GM23338 (cell line): ENCODE data around the gene WFDC10A. TPM values are rescaled to one million over a fixed set of nuclear protein-coding genes. Genes with fewer than 3 reads are reported as not detected.
"Not testable (repeated sequence)": the region's sequence is repeated elsewhere in the genome, so short reads cannot be mapped to it uniquely, and the experiment has no call there.

Experiments used
- ATAC-seq: fragments of 200-7000 bp; cut with Tn5 transposase; 3 replicates; pipeline ENCODE4 v1.9.1; 2020
- DNase-seq: peaks from one replicate; pipeline ENCODE4 v3.0.0-alpha.2; 2015; ENCODE audit warnings: low spot score
- H2AFZ ChIP-seq: fragments of 200-600 bp; sonication (generic); 2 replicates; pipeline ENCODE4 v1.8.0; 2016; ENCODE audit warnings: antibody characterized with exemption, mild to moderate bottlenecking, moderate library complexity
- H3F3A ChIP-seq: fragments of 200-600 bp; sonication (generic); replicated peaks from 2 replicates; pipeline ENCODE4 v1.8.0; 2017; ENCODE audit warnings: antibody characterized with exemption, mixed run types, low read depth
- H3K27ac ChIP-seq: fragments of 200-600 bp; sonication (generic); 2 replicates; pipeline ENCODE4 v1.6.1; 2016; ENCODE audit warnings: low read depth
- H3K27me3 ChIP-seq: fragments of 200-600 bp; sonication (generic); 2 replicates; pipeline ENCODE4 v1.8.0; 2016; ENCODE audit warnings: mild to moderate bottlenecking, mixed run types, moderate library complexity; ENCODE audit not compliant: insufficient read depth
- H3K36me3 ChIP-seq: fragments of 200-600 bp; sonication (generic); 2 replicates; pipeline ENCODE4 v1.8.0; 2016; ENCODE audit warnings: mild to moderate bottlenecking; ENCODE audit not compliant: insufficient read depth
- H3K4me1 ChIP-seq: fragments of 200-600 bp; sonication (generic); 2 replicates; pipeline ENCODE4 v1.8.0; 2016; ENCODE audit warnings: mild to moderate bottlenecking, moderate library complexity; ENCODE audit not compliant: insufficient read depth
- H3K4me2 ChIP-seq: fragments of 200-600 bp; sonication (generic); 2 replicates; pipeline ENCODE4 v1.7.1; 2017; ENCODE audit warnings: mixed run types
- H3K4me3 ChIP-seq: fragments of 200-600 bp; sonication (generic); 2 replicates; pipeline ENCODE4 v1.6.1; 2016; ENCODE audit warnings: mixed run types
- H3K79me2 ChIP-seq: fragments of 200-600 bp; sonication (generic); replicated peaks from 2 replicates; pipeline ENCODE4 v1.8.0; 2017; ENCODE audit warnings: mild to moderate bottlenecking; ENCODE audit not compliant: insufficient read depth
- H3K9me2 ChIP-seq: fragments of 200-600 bp; sonication (generic); 2 replicates; pipeline ENCODE4 v1.8.0; 2017; ENCODE audit not compliant: insufficient read depth
- H4K20me1 ChIP-seq: fragments of 200-600 bp; sonication (generic); replicated peaks from 2 replicates; pipeline ENCODE4 v1.8.0; 2017; ENCODE audit warnings: mild to moderate bottlenecking; ENCODE audit not compliant: insufficient read depth
- H3K27ac Mint-ChIP-seq: 2 replicates; pipeline ENCODE4 v1.8.0; 2020; ENCODE audit warnings: inconsistent platforms, mild to moderate bottlenecking, moderate library complexity, mixed read lengths
- H3K27me3 Mint-ChIP-seq: 3 replicates; pipeline ENCODE4 v1.8.0; 2022; ENCODE audit warnings: low read depth, mild to moderate bottlenecking, moderate library complexity, mixed read lengths, inconsistent platforms; ENCODE audit not compliant: insufficient read depth, poor library complexity
- H3K36me3 Mint-ChIP-seq: 3 replicates; pipeline ENCODE4 v1.8.0; 2021; ENCODE audit warnings: low read depth, mild to moderate bottlenecking, inconsistent platforms, moderate library complexity, mixed read lengths
- H3K4me1 Mint-ChIP-seq: 3 replicates; pipeline ENCODE4 v1.8.0; 2020; ENCODE audit warnings: mild to moderate bottlenecking, inconsistent platforms, mixed read lengths
- H3K4me3 Mint-ChIP-seq: 3 replicates; pipeline ENCODE4 v1.8.0; 2021; ENCODE audit warnings: moderate library complexity, mild to moderate bottlenecking, inconsistent platforms, mixed read lengths
- H3K9me3 Mint-ChIP-seq: 3 replicates; pipeline ENCODE4 v1.8.0; 2020; ENCODE audit warnings: moderate library complexity, mild to moderate bottlenecking, inconsistent platforms, mixed read lengths
- JUNB ChIP-seq: IDR thresholded peaks from one replicate; pipeline ENCODE4 v1.6.1; 2016; ENCODE audit warnings: antibody characterized with exemption; ENCODE audit not compliant: unreplicated experiment
- NANOG ChIP-seq: IDR thresholded peaks from 2 replicates; pipeline ENCODE4 v1.6.1; 2016; ENCODE audit warnings: antibody characterized with exemption, borderline replicate concordance
- polyA plus RNA-seq: library from polyadenylated mRNA; unstranded; fragments of >200 nt; fragmentation: Nextera tagmentation; extraction: Ambion mirVana; gene quantifications from 2 replicates; pipeline ENCODE4 v1.2.1, GENCODE V29; 2016
- total RNA-seq: library from RNA; depleted of rRNA; stranded (reverse); fragments of >200 nt; shearing (Covaris generic); gene quantifications from 2 replicates; pipeline ENCODE4 v1.2.3, GENCODE V29; 2014
- TF ChIP-seq, protein P1 (sequence below): fragments of 250-450 bp; sonication (Bioruptor Pico); IDR thresholded peaks from 2 replicates; pipeline ENCODE4 v1.5.0; 2020; ENCODE audit warnings: mild to moderate bottlenecking, moderate library complexity

WFDC10A gene
- total and polyA plus RNA-seq, 2 experiments from 2014 or later = not detected

DNA sequence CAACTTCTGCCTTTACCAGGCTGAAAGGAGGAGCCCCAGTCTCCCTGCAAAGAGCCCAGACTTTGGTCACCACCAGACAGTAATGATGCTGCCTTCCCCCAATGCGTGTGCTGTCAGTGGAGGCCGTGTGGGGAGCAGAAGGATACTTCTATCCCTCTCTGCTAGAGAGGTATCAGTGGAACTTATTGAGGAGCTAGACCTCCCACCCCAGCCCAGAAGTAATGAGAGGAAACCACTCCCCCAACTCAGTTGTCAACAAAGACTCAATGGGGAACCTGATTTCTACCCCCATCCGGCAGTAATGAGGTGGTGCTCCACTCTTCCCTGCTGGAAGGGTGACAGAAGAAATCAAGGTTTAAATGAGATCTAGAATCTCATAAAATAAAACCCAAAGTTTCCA is 46.0 kb upstream of the WFDC10A start:
- no peaks in the 10 kb centered on the region for H3K79me2 ChIP-seq
- peak overlapping the region; percentile 31 for H3K4me3 Mint-ChIP-seq
- no peak overlapping the region for H3K27ac Mint-ChIP-seq
- no peaks in the 10 kb centered on the region for H4K20me1 ChIP-seq
- H3F3A ChIP-seq = no peaks in the 10 kb centered on the region
- H3K27me3 ChIP-seq = no peaks in the 10 kb centered on the region
- no peak overlapping the region for H3K4me3 ChIP-seq
- no peaks in the 10 kb centered on the region for H3K9me3 Mint-ChIP-seq
- no peaks in the 10 kb centered on the region for H3K36me3 ChIP-seq
- no peak for TF ChIP-seq NANOG
- no peak for TF ChIP-seq JUNB
- TF ChIP-seq, protein P1, sequence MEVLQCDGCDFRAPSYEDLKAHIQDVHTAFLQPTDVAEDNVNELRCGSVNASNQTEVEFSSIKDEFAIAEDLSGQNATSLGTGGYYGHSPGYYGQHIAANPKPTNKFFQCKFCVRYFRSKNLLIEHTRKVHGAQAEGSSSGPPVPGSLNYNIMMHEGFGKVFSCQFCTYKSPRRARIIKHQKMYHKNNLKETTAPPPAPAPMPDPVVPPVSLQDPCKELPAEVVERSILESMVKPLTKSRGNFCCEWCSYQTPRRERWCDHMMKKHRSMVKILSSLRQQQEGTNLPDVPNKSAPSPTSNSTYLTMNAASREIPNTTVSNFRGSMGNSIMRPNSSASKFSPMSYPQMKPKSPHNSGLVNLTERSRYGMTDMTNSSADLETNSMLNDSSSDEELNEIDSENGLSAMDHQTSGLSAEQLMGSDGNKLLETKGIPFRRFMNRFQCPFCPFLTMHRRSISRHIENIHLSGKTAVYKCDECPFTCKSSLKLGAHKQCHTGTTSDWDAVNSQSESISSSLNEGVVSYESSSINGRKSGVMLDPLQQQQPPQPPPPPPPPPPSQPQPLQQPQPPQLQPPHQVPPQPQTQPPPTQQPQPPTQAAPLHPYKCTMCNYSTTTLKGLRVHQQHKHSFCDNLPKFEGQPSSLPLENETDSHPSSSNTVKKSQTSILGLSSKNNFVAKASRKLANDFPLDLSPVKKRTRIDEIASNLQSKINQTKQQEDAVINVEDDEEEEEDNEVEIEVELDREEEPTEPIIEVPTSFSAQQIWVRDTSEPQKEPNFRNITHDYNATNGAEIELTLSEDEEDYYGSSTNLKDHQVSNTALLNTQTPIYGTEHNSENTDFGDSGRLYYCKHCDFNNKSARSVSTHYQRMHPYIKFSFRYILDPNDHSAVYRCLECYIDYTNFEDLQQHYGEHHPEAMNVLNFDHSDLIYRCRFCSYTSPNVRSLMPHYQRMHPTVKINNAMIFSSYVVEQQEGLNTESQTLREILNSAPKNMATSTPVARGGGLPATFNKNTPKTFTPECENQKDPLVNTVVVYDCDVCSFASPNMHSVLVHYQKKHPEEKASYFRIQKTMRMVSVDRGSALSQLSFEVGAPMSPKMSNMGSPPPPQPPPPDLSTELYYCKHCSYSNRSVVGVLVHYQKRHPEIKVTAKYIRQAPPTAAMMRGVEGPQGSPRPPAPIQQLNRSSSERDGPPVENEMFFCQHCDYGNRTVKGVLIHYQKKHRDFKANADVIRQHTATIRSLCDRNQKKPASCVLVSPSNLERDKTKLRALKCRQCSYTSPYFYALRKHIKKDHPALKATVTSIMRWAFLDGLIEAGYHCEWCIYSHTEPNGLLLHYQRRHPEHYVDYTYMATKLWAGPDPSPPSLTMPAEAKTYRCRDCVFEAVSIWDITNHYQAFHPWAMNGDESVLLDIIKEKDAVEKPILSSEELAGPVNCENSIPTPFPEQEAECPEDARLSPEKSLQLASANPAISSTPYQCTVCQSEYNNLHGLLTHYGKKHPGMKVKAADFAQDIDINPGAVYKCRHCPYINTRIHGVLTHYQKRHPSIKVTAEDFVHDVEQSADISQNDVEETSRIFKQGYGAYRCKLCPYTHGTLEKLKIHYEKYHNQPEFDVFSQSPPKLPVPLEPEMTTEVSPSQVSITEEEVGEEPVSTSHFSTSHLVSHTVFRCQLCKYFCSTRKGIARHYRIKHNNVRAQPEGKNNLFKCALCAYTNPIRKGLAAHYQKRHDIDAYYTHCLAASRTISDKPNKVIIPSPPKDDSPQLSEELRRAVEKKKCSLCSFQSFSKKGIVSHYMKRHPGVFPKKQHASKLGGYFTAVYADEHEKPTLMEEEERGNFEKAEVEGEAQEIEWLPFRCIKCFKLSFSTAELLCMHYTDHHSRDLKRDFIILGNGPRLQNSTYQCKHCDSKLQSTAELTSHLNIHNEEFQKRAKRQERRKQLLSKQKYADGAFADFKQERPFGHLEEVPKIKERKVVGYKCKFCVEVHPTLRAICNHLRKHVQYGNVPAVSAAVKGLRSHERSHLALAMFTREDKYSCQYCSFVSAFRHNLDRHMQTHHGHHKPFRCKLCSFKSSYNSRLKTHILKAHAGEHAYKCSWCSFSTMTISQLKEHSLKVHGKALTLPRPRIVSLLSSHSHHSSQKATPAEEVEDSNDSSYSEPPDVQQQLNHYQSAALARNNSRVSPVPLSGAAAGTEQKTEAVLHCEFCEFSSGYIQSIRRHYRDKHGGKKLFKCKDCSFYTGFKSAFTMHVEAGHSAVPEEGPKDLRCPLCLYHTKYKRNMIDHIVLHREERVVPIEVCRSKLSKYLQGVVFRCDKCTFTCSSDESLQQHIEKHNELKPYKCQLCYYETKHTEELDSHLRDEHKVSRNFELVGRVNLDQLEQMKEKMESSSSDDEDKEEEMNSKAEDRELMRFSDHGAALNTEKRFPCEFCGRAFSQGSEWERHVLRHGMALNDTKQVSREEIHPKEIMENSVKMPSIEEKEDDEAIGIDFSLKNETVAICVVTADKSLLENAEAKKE = peak; percentile 66
- H3K36me3 Mint-ChIP-seq = no peaks in the 10 kb centered on the region
- peak; percentile 45 for DNase-seq
- peak overlapping the region; percentile 86 for H2AFZ ChIP-seq
- no peaks in the 10 kb centered on the region for H3K27me3 Mint-ChIP-seq
- H3K9me2 ChIP-seq = no peaks in the 10 kb centered on the region
- peak; percentile 89 for ATAC-seq
- H3K27ac ChIP-seq = no peak overlapping the region; the same call in 1 of the 2 replicates
- peak overlapping the region; percentile 46 for H3K4me2 ChIP-seq
- H3K4me1 ChIP-seq = peaks cover 28% of the 10 kb centered on the region
- peaks cover 17% of the 10 kb centered on the region for H3K4me1 Mint-ChIP-seq

DNA sequence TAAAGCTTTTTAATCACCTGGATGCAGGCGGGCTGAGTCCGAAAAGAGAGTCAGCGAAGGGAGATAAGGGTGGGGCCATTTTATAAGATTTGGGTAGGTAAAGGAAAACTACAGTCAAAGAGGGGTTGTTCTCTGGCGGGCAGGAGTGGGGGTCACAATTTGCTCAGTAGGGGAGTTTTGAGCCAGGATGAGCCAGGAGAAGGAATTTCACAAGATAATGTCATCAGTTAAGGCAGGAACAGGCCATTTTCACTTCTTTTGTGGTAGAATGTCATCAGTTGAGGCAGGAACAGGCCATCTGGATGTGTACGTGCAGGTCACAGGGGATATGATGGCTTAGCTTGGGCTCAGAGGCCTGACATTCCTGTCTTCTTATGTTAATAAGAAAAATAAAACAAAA is 45.2 kb upstream of the WFDC10A start:
- H3F3A ChIP-seq, H3K27me3 ChIP-seq, H3K36me3 ChIP-seq, H3K27me3 Mint-ChIP-seq, ATAC-seq, H3K4me3 Mint-ChIP-seq, H3K9me3 Mint-ChIP-seq, H3K36me3 Mint-ChIP-seq, H3K9me2 ChIP-seq, H4K20me1 ChIP-seq, H3K4me2 ChIP-seq, H3K79me2 ChIP-seq, H3K27ac Mint-ChIP-seq, DNase-seq, H3K27ac ChIP-seq, H3K4me3 ChIP-seq: not testable (repeated sequence)
- H3K4me1 Mint-ChIP-seq = peaks cover 13% of the 10 kb centered on the region
- peak overlapping the region; percentile 48; the same call in 1 of the 2 replicates for H2AFZ ChIP-seq
- H3K4me1 ChIP-seq = peaks cover 27% of the 10 kb centered on the region

DNA sequence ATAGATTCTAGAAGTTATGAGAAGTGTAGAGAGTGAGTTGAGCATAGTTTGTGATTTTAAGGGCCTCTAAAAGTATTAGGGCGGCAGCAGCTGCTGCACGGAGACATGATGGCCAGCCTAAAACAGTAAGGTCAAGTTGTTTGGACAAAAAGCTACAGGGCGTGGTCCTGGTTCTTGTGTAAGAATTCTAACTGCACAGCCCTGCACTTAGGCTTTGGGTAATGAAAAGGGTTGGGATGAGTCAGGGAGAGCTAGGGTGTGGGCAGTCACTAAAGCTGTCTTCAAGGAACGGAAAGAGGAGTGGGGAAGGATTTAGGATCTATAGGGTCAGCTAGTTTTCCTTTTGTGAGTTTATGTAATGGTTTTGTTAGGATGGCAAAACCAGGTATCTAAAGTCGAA is 43.6 kb upstream of the WFDC10A start:
- H3K36me3 Mint-ChIP-seq = not testable (repeated sequence)

More for the DNA sequence above, 43.6 kb upstream of the WFDC10A start:
- not testable (repeated sequence) for H3K27ac ChIP-seq, H3K27me3 ChIP-seq, H3K9me3 Mint-ChIP-seq, ATAC-seq, H3F3A ChIP-seq, H3K9me2 ChIP-seq, H3K36me3 ChIP-seq, H3K4me2 ChIP-seq, H4K20me1 ChIP-seq, H3K27ac Mint-ChIP-seq, DNase-seq, H3K27me3 Mint-ChIP-seq, H3K4me3 Mint-ChIP-seq, H3K4me3 ChIP-seq, H2AFZ ChIP-seq, H3K79me2 ChIP-seq
- H3K4me1 ChIP-seq = peaks cover 27% of the 10 kb centered on the region
- peaks cover 11% of the 10 kb centered on the region for H3K4me1 Mint-ChIP-seq
